Stimulated activated CD4-positive, alpha-beta T cell treated with anti-CD3 and anti-CD28 coated beads, TNF-alpha, amount 100 ng/mL, for 48 hours (primary cell): ENCODE results near the gene ORAI3.
"Not testable (repeated sequence)": the region's sequence is repeated elsewhere in the genome, so short reads cannot be mapped to it uniquely, and the experiment has no call there.

Source experiments
- DNase-seq, 3 donors: peaks; one replicate each; pipeline ENCODE4 v3.0.0-alpha.2; 2020; ENCODE audit warnings: low read depth in 3 of 3

ORAI3 gene

DNA sequence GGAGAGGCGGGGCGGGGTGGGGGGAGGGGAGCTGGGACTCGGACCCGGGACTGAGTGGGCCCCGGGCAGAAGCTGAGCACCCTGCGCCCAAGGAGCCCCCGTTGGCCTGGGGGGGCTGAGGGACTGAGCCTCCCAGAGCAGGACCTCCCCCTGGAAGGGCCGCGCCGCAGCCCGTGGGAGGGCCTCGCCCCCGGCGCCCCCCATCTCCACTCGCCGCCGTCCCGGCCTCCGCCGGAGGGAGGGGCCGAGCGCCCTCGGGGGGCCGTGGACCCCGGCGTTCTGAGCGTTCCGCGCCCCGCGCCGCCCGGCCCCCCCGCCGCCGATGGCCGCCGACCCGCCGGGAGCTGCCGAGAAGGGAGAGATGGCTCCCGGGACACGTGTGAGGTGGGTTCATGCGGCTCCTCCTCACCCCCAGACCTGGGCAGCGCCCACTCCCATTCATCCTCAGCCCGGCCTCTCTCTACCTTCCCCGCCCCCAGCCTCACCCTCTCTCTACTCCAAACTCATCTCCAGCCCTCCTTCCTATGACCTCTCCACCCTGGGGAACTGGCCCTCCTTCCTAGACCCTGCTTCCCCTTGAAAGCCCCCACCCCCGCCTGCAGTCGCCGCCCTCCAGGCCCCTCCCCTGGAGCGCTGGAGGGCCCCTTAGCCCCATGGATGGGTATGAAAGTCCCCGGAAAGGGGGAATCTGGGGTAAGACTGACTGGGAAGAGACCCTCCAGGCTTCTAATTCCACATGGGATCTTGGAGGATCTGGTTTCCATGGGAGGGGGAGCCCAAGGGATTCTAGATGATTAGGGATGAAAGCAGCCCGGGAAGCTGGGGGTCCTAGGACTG lies 24.6 kb upstream of the ORAI3 start:
- no peak for DNase-seq

DNA sequence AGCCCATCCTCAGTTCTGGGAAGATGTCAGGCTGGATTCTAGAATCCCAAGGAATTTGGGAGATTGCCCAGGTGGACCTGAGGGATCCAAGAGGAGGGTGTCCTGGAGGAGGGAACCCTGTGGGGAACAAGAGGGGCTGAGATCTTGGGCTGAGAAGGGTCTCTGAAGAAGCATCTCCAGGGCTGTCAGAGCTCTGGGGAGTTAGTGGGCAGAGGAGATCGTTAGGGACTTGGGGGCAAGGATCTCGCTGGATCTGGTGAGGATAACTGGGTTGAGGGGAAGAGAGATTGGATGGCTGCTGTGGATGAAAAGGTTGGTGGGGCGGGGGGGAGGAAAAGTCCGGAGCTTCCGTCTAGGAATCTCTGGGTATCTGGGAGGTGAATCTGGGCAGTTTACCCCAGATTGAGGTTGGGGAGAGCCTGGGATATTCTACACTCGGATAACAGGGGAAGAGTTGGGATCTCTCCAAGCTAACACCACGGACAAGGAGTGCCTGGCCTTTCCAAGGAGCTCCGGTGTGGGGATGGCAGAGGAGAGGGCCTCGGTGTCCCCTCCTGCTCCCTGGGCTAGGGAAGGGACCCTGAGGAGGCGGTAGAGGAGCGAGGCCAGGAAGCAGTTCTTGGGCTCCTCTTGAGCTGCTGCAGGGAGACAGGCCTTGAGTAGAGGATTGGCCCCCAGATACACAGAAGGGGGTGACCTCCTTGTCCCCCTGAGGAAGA lies 23.8 kb upstream of the ORAI3 start:
- DNase-seq = no peak

DNA sequence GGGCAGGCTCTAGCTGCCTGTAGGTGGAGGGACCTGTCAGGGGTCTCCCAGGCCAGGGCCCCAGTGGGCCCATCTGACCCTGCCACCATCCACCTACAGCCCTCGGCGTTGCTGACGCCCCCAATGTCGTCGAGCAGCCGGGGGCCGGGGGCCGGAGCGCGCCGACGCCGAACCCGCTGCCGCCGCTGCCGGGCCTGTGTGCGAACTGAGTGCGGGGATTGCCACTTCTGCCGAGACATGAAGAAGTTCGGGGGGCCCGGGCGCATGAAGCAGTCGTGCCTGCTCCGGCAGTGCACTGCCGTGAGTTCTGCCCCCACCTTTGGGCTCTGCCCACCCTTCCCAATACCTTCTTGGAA lies 23.3 kb upstream of the ORAI3 start:
- DNase-seq = no peak

DNA sequence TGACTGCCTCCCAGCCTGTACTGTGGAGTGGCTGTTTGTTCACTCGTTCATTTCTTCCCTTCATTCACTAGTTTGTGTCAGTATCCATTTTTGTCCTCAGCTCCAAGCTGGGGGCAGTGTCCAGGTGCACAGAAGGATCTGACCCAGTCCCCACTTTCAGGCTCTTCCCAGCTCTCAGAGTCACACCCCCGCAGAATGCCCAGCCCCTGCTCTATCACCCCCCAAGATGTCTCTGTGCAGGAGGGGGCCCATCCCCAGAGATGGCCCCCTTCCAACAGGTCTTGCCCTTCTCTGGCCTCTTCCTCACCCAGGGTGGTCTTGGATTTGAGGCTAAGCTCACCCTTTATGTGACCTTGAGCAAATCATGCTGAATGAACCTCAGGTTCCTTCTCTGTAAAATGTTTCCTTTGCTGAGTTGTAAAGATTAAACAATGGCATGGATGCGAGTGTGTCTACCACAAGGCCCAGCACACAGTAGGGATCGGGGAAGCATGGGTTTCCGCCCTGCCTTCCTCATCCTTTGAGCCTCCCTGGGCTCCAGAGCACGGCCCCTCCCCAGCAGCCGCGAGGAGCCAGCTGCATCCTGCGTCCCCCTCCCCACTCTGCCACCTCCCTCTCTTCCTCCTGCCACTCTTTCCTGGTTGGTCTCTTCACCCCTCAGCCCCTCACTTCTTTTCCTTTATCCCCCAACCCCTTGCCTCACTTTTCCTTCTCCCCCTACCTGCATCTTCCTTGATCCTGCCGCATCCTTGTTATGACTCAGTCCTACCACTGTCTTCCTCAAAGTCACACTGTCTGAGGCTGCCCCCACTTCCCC lies 22.7 kb upstream of the ORAI3 start:
- no peak for DNase-seq

DNA sequence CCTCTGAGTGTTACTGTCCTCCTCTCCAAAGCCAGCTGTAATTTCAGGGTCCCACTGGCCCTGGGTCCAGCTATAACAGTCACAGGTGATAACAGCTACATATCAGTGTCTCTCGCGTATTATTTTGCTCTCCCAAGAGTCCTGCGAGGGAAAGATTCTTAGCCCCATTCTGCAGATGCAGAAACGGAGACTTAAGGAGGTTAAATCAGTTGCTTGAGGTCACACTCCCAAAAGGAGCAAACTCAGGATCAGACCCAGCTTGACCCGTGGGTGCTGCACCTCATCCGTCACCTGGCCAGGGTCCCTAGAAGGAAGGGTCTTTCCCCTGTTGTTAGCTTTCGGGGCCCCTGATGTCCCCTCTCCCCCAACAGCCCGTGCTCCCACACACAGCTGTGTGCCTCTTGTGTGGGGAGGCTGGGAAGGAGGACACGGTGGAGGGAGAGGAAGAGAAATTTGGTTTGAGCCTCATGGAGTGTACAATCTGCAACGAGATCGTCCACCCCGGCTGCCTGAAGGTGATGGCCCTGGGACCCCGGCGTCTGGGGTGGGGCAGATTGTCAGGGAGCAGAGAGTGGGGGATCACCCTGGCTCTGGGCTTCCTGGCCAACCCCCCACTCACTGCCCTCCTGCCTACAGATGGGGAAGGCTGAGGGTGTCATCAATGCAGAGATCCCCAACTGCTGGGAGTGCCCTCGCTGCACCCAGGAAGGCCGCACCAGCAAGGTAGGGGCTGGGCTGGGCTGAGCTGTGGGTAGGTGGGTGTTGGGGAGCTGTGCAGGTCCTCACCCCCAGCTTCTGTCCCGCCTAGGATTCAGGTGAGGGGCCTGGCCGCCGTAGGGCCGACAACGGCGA lies 21.7 kb upstream of the ORAI3 start:
- DNase-seq = no peak

DNA sequence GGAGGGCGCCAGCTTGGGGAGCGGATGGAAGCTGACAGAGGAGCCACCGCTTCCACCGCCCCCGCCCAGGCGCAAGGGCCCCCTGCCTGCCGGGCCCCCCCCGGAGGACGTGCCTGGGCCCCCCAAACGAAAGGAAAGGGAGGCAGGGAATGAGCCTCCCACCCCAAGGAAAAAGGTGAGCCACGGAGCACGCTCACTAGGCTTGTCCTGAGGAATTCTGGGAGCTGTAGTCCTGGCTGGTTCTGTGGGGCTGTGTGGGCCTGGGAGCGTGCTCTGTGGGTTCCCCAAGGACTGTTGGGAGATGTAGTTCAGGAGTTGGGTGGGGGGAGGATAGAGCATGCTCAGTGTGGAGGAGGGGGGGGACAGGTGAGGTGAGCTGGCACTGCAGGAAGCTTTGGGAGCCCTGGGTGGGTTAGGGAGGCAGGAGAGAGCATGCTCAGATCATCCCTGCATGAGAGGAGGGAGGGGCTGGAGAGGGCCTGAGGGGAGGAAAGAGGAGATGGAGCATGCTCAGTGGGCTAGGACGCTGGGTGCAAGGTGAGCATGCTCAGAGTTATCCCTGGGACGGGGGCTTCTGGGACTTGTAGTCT lies 21.0 kb upstream of the ORAI3 start:
- no peak for DNase-seq

DNA sequence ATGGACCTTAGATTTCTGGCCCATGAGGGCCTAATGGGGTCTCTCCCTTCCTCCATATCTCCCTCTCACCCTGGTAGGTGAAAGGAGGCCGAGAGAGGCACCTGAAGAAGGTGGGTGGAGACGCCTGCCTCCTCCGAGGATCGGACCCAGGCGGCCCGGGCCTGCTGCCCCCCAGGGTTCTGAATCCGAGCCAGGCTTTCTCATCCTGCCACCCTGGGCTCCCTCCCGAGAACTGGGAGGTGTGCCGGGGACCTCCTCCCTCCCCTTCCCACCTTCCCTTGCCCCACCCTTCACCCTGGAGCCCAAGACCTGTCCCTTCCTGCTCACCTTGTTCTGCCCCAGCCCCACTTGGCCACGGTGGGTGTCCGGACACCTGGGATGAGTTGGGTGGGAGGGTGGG lies 20.5 kb upstream of the ORAI3 start:
- DNase-seq = no peak

DNA sequence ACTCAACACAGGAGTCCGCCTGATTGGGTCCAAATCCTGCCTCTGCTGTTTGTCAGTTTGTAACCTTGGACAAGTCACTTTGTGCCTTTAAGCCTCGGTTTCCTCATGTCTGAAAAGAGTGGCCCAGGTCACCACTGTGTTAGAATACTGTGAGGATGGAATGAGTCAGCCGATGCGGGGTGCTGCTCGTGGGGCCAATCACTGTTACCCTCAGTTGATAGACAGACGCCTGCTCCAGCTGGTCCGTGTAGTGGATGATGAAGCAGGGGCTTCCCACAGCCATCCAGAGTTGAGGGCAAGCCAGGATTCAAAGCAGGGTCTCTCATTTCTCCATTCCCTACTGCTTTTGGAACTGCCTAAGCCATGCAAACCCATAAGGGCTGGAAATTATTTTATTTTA lies 19.7 kb upstream of the ORAI3 start:
- no peak for DNase-seq

DNA sequence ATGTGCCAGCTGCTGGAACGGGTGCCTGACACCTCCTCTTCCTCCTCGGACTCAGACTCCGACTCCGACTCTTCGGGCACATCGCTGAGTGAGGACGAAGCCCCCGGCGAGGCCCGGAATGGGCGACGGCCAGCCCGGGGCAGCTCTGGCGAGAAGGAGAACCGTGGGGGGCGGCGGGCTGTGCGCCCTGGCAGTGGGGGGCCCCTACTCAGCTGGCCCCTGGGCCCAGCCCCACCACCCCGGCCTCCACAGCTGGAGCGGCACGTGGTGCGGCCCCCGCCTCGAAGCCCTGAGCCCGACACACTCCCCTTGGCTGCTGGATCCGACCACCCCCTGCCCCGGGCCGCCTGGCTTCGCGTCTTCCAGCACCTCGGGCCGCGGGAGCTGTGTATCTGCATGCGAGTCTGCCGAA lies 18.7 kb upstream of the ORAI3 start:
- DNase-seq = no peak

DNA sequence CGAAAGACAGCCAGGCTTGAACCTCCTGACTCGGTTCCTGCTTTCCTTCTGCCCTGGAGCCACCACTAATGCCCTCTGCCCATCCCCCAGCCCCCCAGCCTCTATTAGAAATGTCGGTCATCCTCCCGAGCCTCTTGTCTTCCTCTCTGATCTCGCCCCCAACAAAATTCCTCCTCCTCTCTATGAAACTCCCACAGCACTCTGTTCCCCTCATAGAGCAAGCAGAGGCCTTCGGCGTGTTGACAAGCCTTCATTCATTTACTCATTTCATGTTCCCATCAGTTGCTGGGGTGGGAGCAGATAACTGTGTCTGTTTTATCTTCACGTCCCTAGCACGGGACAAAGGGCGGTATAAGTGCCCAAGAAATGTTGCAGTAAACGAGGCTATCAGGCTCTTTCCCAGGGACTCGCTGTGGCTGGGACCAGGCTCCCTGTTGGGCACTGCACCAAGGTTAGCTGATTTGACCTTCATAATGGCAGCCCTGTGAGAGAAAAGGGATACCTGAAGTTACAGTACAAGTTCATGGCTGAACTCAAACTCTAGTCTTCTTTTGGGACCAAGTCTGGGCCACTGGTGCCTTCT lies 17.7 kb upstream of the ORAI3 start:
- DNase-seq = no peak

DNA sequence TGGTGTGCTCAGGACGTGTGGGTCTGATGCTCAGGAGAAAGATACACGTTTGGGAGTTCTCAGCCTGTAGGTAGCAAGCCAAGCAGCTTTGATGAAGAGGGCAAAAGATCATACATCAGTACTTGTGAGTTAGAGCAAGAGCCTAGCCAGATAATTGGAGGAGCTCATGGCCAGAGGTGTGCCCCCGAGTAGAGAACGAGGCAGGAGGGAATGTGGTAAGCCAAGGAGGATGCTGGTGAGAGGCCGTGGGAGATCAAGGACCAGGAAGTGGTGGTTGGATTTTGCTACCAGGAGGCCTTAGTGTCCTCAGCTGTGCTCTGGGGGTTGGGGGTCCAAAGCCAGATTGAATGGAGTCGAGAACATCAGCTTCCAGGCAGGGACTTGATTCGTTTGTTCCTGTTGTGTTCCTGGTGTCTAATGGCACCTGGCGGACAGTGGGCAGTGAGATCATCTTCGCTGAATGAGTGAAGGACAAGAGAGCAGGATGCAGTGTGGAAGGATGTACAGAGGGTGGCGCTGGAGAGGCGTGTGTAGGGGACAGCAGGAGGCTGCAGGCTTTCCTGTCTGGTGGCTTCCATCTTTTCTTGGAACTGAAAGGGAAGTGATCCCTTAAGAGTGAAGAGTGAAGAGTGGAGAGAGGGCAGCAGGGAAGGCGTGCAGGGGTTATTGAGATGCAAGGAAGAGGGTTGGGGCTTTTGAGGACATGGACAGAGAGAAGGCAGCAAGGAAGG lies 13.9 kb upstream of the ORAI3 start:
- no peak for DNase-seq

DNA sequence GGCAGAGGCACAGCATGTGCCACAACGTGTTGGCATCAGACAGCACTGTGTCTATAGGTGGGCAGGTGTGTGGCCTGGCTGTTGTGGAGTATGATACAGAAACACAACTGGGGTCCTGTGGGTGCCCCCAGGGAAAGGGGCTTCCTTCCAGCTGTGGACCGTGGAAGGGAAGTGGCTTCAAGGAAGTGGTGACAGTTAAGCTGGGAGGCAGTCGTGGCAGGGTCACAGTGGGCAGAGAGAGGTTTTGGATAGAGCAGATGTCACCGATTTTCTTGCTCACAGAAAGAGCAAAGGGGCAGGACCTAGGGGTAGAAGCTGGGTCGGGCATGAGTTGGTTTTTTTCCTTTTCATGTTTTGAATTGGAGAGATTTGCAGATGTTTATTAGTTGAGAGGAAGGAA lies 11.2 kb upstream of the ORAI3 start:
- no peak for DNase-seq

DNA sequence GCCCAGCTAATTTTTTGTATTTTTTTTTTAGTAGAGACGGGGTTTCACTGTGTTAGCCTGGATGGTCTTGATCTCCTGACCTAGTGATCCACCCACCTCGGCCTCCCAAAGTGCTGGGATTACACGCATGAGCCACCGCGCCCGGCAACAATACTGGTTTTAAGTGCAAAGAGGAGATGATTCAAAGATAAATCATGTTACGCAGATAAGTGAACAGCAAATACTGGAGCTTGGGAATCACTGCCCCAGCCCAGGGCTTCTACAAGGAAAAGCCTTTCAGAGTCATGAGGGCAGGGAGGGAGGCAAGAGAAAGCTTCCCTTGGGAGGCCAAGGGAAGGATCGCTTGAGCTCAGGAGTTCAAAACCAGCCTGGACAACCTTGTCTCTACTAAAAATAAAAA lies 9.3 kb upstream of the ORAI3 start:
- DNase-seq = not testable (repeated sequence)

DNA sequence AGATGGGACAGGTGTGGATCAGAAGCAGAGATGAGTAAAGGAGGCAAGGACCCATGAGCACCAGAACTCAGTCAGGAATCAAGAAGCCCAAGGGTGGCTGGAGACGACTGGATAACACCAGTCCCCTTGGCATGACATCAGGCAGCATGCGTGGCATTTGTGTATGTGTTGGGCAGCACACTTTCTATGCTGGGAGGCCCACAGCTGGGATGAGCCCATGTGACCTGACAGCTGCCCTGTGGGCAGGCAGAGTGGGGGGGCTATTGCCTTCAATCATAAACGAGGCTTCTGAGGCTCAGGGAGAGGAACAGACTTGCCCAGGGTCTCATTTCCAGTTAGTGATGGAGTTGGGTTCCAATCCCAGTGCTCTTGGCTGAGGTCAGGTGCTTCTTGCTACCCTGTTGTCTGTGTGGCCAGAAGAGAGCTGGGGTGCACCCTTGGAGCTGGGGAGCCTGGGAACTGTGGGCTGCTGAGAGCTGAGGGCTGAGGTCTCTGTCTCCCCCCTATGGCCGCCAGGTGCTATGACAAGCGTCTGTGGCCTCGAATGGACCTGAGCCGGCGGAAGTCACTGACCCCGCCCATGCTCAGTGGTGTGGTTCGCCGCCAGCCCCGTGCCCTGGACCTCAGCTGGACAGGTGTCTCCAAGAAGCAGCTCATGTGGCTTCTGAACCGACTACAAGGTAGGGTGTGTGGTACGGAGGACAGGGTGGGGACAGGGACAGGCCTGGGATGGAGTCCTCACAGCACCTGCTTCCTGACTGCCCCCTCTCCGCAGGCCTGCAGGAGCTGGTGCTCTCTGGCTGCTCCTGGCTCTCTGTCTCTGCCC lies 7.1 kb upstream of the ORAI3 start:
- DNase-seq = peak in 1 of 3 donors; percentile 47

DNA sequence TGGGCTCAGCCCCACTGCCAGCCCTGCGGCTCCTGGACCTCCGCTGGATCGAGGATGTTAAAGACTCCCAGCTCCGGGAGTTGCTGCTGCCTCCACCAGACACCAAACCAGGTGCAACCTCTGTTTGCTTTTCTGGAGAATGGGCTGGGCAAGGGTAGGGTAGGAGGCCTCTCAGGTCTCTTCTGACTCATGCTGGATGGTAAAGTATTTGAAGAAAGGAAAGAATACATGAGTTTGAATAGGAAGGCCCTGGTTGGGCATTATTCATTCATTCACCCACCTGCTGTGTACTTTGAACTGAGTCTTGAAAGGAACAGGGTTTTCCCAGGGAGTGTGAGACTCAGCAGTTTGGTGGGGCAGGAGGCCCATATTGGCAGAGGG lies 6.5 kb upstream of the ORAI3 start:
- no peak for DNase-seq

DNA sequence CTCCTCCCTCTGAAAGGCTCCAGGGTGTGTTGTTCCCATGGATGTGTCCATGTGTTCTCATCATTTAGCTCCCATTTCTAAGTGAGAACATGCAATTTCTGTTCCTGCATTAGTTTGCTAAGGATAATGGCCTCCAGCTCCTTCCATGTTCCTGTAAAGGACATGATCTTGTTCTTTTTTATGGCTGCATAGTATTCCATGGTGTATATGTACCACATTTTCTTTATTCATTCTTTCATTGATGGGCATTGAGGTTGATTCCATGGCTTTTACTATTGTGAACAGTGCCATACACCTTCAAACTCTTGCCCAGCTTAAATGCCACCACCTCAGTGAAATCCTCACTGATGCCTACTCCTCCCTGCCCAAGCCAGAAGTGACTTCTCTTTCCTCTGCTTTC lies 4.5 kb upstream of the ORAI3 start:
- DNase-seq = no peak

DNA sequence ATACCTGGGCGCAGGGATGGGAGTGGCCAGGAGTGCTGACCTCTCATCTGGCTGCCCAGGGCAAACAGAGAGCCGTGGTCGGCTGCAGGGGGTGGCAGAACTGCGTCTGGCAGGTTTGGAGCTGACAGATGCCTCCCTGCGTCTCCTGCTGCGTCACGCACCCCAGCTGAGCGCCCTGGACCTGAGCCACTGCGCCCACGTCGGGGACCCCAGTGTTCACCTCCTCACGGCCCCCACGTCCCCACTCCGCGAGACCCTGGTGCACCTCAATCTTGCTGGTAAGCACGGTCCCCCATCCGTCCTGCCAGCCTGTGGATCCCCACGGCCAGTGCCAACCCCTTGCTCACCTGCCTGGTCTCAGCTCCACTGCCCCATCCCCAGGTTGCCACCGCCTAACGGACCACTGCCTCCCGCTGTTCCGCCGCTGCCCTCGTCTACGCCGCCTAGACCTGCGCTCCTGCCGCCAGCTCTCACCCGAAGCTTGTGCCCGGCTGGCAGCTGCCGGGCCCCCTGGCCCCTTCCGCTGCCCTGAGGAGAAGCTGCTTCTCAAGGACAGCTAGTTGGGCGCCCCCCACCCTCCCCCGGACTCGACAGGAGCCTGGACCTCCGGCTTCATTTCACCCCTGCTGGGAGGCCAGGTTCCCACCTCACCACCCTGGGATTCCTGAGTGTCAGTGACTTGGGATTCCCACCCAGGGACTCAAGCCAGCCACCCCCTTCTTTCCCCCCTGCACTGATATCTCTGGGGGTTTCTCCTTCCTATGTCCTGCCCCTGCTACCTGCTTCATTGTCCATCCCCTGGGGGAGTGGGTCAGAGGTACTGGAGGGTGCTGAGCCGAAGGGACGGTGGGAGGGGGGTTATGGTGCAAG lies 2.0 kb upstream of the ORAI3 start:
- DNase-seq = no peak

DNA sequence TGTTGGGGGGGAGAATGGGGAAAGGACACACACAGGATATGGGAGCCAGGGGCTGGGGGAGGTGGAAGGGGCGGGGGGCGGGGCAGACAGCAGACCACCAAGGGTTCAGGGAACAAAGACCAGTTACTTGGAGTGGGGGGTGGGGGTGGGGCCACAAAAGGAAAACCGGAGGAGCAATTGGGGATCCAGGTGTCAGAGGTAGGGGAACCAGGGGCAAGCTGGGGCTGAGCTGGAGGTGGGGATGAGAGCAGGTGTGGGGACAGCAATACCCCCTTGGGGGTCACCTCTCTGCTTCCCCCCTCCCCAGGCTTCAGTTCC lies 1.4 kb upstream of the ORAI3 start:
- no peak for DNase-seq
